Bronchial epithelial cell (primary cell): ENCODE data around the gene RPL11. TPM values are rescaled to one million over a fixed set of nuclear protein-coding genes. Genes with fewer than 3 reads are reported as not detected.

Experiments used
- DNase-seq: peaks from one replicate; pipeline ENCODE4 v3.0.0-alpha.2; 2010; ENCODE audit warnings: low read depth
- FAIRE-seq: peaks from 2 replicates; lab custom pipeline; 2011; peaks lifted over from hg19 to GRCh38; lab: Jason Lieb, UNC
- H3K27me3 ChIP-seq: 2 replicates; pipeline ENCODE4 v1.5.1; 2011; ENCODE audit warnings: low read length; ENCODE audit not compliant: control insufficient read depth, insufficient read depth
- H3K36me3 ChIP-seq: 2 replicates; pipeline ENCODE4 v1.5.1; 2011; ENCODE audit warnings: low read length; ENCODE audit not compliant: control insufficient read depth, insufficient read depth
- H3K4me3 ChIP-seq: 2 replicates; pipeline ENCODE4 v1.5.1; 2011; ENCODE audit warnings: mild to moderate bottlenecking, low read depth, low read length, control low read depth
- total RNA-seq: library from RNA; depleted of rRNA; stranded (reverse); fragments of >200 nt; gene quantifications from 2 replicates; pipeline ENCODE4 v1.2.1, GENCODE V29; 2014
- TF ChIP-seq, protein P1 (sequence below): IDR thresholded peaks from 2 replicates; pipeline ENCODE4 v1.5.1; 2011; ENCODE audit warnings: mild to moderate bottlenecking, moderate library complexity, low read length, control low read depth, inconsistent platforms; ENCODE audit not compliant: insufficient read depth, severe bottlenecking

The RPL11 gene
- total RNA-seq, 1 donor from 2014 or later, result 1,896 TPM

- DNase-seq (no peak), FAIRE-seq (no peak)
- H3K27me3 ChIP-seq, result no peaks in the 10 kb centered on the region
- no peak overlapping the region for H3K4me3 ChIP-seq
- H3K36me3 ChIP-seq, result peaks cover 37% of the 10 kb centered on the region
- TF ChIP-seq, protein P1, sequence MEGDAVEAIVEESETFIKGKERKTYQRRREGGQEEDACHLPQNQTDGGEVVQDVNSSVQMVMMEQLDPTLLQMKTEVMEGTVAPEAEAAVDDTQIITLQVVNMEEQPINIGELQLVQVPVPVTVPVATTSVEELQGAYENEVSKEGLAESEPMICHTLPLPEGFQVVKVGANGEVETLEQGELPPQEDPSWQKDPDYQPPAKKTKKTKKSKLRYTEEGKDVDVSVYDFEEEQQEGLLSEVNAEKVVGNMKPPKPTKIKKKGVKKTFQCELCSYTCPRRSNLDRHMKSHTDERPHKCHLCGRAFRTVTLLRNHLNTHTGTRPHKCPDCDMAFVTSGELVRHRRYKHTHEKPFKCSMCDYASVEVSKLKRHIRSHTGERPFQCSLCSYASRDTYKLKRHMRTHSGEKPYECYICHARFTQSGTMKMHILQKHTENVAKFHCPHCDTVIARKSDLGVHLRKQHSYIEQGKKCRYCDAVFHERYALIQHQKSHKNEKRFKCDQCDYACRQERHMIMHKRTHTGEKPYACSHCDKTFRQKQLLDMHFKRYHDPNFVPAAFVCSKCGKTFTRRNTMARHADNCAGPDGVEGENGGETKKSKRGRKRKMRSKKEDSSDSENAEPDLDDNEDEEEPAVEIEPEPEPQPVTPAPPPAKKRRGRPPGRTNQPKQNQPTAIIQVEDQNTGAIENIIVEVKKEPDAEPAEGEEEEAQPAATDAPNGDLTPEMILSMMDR, result no peak
These were observed 6.9 kb downstream of the RPL11 start for GRCh38 chr1:23698466-23698865.

- H3K27me3 ChIP-seq, result no peaks in the 10 kb centered on the region
These were observed 7.9 kb downstream of the RPL11 start for GRCh38 chr1:23699280-23700179.

GRCh38 chr1:23701310-23701709 lies 9.7 kb downstream of the RPL11 start:
- no peaks in the 10 kb centered on the region for H3K27me3 ChIP-seq
- peaks cover 26% of the 10 kb centered on the region for H3K36me3 ChIP-seq
- H3K4me3 ChIP-seq, result no peak overlapping the region
- TF ChIP-seq, protein P1, result no peak
- DNase-seq (no peak), FAIRE-seq (no peak)

More at GRCh38 chr1:23699280-23700179, 7.9 kb downstream of the RPL11 start:
- DNase-seq, result peak; percentile 12
- FAIRE-seq, result peak; percentile 43
- H3K36me3 ChIP-seq, result peaks cover 34% of the 10 kb centered on the region
- no peak overlapping the region for H3K4me3 ChIP-seq
- TF ChIP-seq, protein P1, result no peak

DNA sequence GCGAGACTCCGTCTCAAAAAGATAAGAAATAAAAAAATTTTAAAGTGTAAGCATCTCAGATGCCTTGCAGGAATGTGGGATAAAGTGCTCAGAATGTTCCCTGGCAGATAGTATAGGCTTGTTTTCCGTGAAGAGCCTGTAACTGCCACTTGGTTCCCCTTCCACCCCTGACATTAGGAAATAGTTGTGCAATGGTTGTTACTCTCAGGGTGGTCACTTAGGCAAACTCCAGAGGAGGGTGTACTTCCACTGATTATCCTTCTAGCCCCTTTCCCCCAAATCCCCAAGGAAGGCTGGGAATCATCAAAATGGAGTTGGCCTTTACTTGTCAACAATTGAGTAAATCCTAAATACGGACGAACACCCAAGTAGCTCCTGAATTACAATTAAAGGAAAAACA lies 10.4 kb downstream of the RPL11 start:
- TF ChIP-seq, protein P1, result no peak
- no peak overlapping the region for H3K4me3 ChIP-seq
- H3K36me3 ChIP-seq, result peaks cover 23% of the 10 kb centered on the region
- no peaks in the 10 kb centered on the region for H3K27me3 ChIP-seq
- FAIRE-seq (no peak), DNase-seq (no peak)

DNA sequence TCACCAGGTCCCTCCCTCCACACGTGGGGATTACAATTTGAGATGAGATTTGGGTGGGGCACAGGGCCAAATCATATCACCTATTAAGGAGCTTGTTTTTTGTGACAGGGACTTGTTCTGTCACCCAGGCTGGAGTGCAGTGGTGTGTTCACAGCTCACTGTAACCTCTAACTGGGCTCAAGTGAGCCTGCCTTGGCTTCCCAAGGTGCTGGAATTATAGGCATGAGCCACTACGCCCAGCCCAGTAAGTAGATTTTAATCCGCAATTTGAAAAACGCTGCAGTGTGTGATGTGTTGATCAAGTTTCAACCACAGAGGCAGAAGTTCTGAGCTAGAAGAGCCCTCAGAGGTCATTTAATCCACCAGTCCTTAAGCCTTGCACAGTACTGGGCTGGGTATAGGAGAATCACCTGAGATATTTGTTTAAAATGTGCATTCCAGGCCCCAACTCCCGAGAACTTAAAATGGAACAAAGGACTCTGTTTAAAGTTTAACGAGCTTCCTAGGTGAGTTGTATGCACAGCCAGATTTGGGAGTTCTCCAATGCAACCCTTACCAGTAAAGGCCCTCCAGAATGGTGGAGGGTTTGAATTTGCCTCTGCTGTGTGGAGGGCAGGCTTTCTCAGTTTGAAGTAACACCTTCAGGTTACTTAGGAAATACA lies 13.4 kb downstream of the RPL11 start:
- H3K27me3 ChIP-seq, result no peaks in the 10 kb centered on the region
- H3K36me3 ChIP-seq, result peaks cover 10% of the 10 kb centered on the region
- FAIRE-seq (peak; percentile 52), DNase-seq (no peak)
- H3K4me3 ChIP-seq, result no peak overlapping the region
- TF ChIP-seq, protein P1, result no peak
